GM18519 (cell line): ENCODE results near the gene MINDY3.
"Not testable (repeated sequence)": the region's sequence is repeated elsewhere in the genome, so short reads cannot be mapped to it uniquely, and the experiment has no call there.

Source experiments
- ATAC-seq: cut with Tn5 transposase; IDR thresholded peaks from one replicate; pipeline ENCODE4 v1.9.1; 2021; ENCODE audit warnings: mild to moderate bottlenecking, moderate library complexity; ENCODE audit not compliant: unreplicated experiment, low FRiP score

MINDY3 gene

DNA sequence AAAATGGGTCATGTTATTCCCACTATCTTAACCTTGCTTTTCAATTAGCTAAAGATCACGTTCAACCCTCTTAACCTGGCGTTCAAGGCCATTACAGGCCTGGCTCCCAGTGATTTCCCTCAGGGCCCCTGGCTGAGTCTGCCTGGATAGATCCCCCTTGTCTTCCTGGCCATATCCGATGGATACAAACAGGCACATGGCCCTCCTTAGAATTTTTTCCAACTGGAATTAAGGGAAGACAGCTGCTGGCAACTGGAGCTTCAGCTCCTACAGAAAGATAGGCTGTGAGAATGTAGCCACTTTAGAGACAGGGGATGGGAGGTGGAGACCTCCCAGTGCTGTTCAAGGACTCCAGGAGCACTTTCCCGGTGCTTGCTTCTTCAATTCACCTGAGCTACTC, 77.5 kb downstream of the MINDY3 start:
- ATAC-seq: no peak

DNA sequence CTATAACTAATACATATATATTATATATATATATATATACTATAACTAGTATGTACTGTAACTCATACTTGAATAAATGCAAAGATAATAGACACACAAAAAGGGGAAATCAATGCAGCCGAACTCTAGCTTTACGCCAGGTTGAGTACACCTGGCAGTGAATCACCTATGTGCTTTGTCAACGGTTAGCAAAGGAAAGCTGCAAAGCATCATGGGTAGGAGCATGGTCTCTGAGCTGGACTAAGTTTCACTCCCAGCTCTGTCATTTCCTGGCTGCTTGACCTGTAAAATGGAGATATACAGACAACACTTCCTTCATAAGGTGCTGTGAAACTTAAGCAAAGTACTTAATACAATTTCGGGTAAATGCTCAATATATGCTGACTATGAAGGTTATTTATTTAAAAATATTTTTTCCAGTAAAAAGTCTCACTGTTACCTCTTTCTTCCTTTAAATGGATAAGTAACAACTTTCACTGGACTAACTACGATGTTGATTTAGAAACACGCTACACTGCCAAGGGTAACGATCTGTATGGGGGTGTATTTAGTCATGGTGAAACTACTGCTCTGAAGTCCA, 78.8 kb downstream of the MINDY3 start:
- no peak for ATAC-seq

DNA sequence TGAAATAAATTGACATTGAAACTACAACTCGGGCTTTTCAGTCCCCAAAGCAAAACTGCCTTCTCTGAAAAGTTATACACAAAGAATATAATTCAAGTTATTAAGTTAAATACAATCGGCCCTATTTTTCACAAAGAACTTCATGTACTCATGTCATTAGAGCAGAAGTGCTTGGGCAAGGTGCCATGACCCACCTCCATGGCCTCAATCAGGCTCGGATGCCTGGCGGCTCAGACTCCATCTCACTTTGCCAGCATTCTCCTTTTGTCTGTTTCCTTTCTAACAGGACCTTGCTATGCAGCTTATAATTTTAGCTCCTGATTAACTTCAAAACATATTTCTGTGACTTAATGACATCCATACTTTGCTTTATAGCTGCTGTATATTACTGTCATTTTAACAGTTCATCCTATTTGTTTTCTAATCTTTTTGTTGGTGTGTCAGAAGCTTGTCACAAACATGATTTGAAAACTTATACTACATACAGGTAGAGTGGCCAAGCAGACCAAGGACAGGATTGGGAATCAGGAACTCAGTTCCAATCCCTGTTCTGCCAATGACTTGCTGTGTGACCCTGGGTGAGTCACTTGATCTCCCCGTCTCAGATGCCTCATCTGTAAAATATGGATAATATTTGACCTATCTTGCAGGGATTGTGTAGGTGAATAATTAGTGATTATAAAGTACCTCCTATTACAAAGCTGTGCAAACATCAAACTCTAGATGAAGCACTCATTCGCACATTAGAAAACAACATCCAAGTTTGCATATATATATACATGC, 79.8 kb downstream of the MINDY3 start:
- no peak for ATAC-seq

DNA sequence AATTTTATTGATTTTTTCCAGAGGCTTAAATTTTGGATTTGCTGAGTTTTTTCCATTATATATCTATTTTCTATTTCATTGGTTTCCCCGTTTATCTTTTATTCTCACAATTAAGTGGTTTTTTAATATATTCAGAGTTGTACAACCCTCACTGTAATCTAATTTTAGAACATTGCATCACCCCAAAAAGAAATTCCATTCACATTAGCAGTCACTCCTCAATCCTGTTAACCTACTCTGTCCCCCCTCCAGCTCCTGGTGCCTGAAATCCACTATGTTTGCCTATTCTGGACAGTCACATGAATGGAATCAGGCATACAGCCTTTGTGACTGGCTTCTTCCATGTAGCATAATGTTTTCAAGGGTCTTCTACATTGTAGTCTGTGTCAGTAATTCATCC, 84.8 kb downstream of the MINDY3 start:
- ATAC-seq: no peak

GRCh38 chr10:15774534-15774933, 85.8 kb downstream of the MINDY3 start:
- not testable (repeated sequence) for ATAC-seq

- no peak for ATAC-seq
Observed at GRCh38 chr10:15764892-15765454, 95.3 kb downstream of the MINDY3 start.

- no peak for ATAC-seq
Observed at GRCh38 chr10:15763006-15763405, 97.3 kb downstream of the MINDY3 start.

DNA sequence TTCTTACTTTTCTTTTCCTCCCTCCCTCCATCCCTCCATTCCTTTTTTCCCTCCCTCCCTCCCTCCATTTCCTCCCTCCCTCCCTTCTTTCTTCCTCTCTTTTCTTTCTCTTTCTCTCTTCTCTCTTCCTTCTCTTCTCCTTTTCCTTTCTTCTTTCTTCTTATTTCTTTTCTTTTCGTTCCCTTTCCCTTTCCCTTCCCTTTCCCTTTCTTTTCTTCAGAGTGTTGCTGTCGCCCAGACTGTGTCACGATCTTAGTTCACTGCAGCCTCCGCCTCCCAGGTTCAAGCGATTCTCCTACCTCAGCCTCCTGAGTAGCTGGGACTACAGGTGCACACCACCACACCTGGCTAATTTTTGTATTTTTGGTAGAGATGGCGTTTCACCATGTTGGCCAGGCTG, 98.1 kb downstream of the MINDY3 start:
- not testable (repeated sequence) for ATAC-seq

DNA sequence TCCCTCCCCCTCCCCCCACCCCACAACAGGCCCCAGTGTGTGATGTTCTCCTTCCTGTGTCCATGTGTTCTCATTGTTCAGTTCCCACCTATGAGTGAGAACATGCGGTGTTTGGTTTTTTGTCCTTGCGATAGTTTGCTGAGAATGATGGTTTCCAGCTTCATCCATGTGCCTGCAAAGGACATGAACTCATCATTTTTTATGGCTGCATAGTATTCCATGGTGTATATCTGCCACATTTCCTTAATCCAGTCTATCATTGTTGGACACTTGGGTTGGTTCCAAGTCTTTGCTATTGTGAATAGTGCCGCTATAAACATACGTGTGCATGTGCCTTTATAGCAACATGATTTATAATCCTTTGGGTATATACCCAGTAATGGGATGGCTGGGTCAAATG, 99.1 kb downstream of the MINDY3 start:
- not testable (repeated sequence) for ATAC-seq

- ATAC-seq: no peak
Observed at GRCh38 chr10:15760681-15761080, 99.6 kb downstream of the MINDY3 start.

DNA sequence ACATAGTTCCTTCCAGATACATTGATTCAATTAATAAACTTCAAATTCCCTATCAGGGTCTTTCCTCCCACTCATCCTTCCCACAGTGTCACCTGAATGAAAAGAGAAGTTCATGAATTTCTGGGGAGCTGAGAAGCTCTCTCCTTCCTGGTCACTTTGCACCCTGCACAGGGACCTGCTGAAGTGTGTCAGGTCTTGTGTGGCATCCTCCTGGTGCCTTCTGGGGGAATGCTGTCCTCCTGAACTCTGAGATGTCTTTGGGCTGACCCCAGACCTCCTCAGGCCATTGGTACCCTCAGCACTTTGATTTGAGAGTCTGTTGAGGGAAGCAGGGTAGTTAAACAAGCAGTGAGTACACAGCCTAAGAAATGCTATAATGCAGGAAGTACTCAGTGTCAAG, 101.0 kb downstream of the MINDY3 start:
- ATAC-seq: no peak

GRCh38 chr10:15758618-15759017, 101.7 kb downstream of the MINDY3 start:
- no peak for ATAC-seq

- ATAC-seq: no peak
Observed at GRCh38 chr10:15754937-15755336, 105.4 kb downstream of the MINDY3 start.

- ATAC-seq: no peak
Observed at GRCh38 chr10:15751046-15751445, 109.3 kb downstream of the MINDY3 start.

DNA sequence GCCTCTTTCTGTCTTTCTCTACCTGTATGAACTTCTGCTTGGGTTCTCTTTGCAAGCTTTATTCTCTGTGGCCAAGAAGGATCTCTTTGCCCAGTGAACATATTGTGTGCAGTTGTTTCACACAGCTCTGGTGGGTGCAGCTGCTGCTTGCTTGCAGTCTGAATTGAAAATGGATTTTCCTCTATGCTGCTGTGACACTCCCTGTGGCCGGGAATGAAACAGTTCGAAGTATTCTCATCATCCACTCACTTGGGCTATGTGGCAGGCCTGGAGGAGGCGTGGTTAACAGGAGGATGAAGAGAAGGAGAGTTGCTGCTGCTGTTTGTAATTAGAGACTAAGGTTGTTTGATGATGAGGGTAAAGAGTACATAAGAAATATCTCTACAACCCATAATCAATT, 112.2 kb downstream of the MINDY3 start:
- no peak for ATAC-seq

- no peak for ATAC-seq
Observed at GRCh38 chr10:15747632-15748031, 112.7 kb downstream of the MINDY3 start.

- no peak for ATAC-seq
Observed at GRCh38 chr10:15745751-15746150, 114.6 kb downstream of the MINDY3 start.

DNA sequence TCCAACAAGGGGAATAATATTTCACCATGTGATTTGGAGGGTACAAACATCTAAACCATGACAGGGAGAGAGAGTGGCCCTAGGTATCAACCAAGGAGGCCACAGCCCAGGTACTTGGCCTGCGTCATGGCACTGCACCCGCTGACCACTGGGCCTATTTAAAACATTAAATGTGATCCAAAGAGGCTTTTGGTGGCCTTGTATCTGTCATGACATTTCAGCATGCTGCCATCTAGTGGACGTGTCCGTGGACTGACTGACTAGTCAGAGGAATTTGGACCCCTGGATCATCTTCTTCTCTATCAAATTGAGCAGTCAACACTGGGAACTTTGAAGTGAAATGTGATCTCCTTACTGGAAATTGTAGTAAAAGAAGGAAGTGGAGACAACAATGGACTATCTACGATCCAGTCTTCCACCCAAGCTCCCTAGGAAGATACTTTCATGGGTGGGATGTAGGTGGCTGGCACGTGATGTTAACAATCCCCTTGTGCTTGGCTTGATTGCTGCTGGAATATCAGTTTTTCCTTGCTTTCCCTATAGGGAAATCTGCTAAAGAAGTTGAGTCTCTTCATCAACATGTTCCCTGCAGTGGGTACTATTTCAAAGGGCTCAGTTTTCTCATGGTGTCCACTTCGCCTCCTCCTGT, 116.0 kb downstream of the MINDY3 start:
- ATAC-seq: peak; percentile 73

GRCh38 chr10:15743443-15743842, 116.9 kb downstream of the MINDY3 start:
- no peak for ATAC-seq

- ATAC-seq: no peak
Observed at GRCh38 chr10:15742836-15743235, 117.5 kb downstream of the MINDY3 start.

DNA sequence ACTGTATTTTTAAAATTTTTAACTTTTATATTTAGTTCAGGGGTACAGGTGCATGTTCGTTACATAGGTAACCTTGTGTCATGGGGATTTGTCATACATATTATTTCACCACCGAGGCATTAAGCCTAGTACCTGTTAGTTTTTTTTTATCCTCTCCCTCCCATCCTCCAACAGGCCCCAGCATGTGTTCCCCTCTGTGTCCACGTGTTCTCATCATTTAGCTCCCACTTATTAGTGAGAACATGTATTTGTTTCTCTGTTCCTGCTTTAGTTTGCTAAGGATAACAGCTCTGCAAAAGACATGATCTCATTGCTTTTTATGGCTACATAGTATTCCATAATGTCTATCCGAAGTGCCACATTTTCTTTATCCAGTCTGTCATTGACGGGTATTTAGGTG, 118.2 kb downstream of the MINDY3 start:
- no peak for ATAC-seq
